ENCODE measurements around the gene PLCG1. TPM values are rescaled to one million over a fixed set of nuclear protein-coding genes. Genes with fewer than 3 reads are reported as not detected.
A peak's percentile ranks its signal among the peaks of the same experiment; 100 is the strongest.

The PLCG1 gene
- total RNA-seq, 3 donors from 2014 or later (not counting 1 experiment from before 2014, with no cell fraction given), result 199 to 242 (median 236) TPM

- ATAC-seq (no peak), DNase-seq (no peak)
- intact Hi-C loops (cut with micrococcal nuclease), result no loop called here
- Mint-ChIP-seq H3K4me1 (no peaks in the 10 kb centered on the region), H3K27me3 (ENCODE audit: low read depth in 2 of 2) (no peaks in the 10 kb centered on the region), H3K27ac (no peak overlapping the region), H3K9me3 (no peaks in the 10 kb centered on the region), H3K4me3 (no peak overlapping the region), H3K36me3 (peaks cover 23% of the 10 kb centered on the region)
- Histone ChIP-seq H3K4me3 (ENCODE audit: low read length) (no peak overlapping the region), H3K4me1 (ENCODE audit: control insufficient read depth, insufficient read depth, low read length) (no peaks in the 10 kb centered on the region), H3K27ac (ENCODE audit: low read length) (no peak overlapping the region), H3K36me3 (ENCODE audit: control insufficient read depth, insufficient read depth, low read length) (peaks cover 85% of the 10 kb centered on the region), H3K9me3 (ENCODE audit: control insufficient read depth, insufficient read depth, low read length) (no peaks in the 10 kb centered on the region), H3K27me3 (ENCODE audit: control insufficient read depth, insufficient read depth, low read length) (no peaks in the 10 kb centered on the region)
- WGBS (ENCODE audit: insufficient coverage), result 96% methylated on average over 3 of the region's 3 CpGs
- TF ChIP-seq CTCF (IDR thresholded peaks at IDR 0.05), result no peak
These were observed 15.9 kb upstream of the PLCG1 start for GRCh38 chr20:41121399-41121798.

GRCh38 chr20:41123631-41124030 is 13.7 kb upstream of the PLCG1 start:
- peaks cover 65% of the 10 kb centered on the region for H3K36me3 ChIP-seq (ENCODE audit: control insufficient read depth, insufficient read depth, low read length)
- 90% methylated on average over 3 of the region's 6 CpGs for WGBS (ENCODE audit: insufficient coverage)
- no peak for DNase-seq
- peaks cover 20% of the 10 kb centered on the region for H3K36me3 Mint-ChIP-seq
- H3K4me1 Mint-ChIP-seq, result no peaks in the 10 kb centered on the region
- H3K27ac ChIP-seq (ENCODE audit: low read length), result no peak overlapping the region
- H3K4me3 Mint-ChIP-seq, result no peak overlapping the region
- ATAC-seq, result no peak
- no peak for TF ChIP-seq CTCF (IDR thresholded peaks at IDR 0.05)
- H3K27me3 ChIP-seq (ENCODE audit: control insufficient read depth, insufficient read depth, low read length), result no peaks in the 10 kb centered on the region
- H3K4me3 ChIP-seq (ENCODE audit: low read length), result no peak overlapping the region
- no peak overlapping the region for H3K27ac Mint-ChIP-seq
- H3K4me1 ChIP-seq (ENCODE audit: control insufficient read depth, insufficient read depth, low read length), result no peaks in the 10 kb centered on the region
- H3K9me3 Mint-ChIP-seq, result no peaks in the 10 kb centered on the region
- no peaks in the 10 kb centered on the region for H3K27me3 Mint-ChIP-seq (ENCODE audit: low read depth in 2 of 2)
- intact Hi-C loops (cut with micrococcal nuclease), result no loop called here
- H3K9me3 ChIP-seq (ENCODE audit: control insufficient read depth, insufficient read depth, low read length), result no peaks in the 10 kb centered on the region

- Histone ChIP-seq H3K4me3 (ENCODE audit: low read length) (no peak overlapping the region), H3K9me3 (ENCODE audit: control insufficient read depth, insufficient read depth, low read length) (no peaks in the 10 kb centered on the region), H3K27ac (ENCODE audit: low read length) (no peak overlapping the region), H3K27me3 (ENCODE audit: control insufficient read depth, insufficient read depth, low read length) (no peaks in the 10 kb centered on the region), H3K4me1 (ENCODE audit: control insufficient read depth, insufficient read depth, low read length) (no peaks in the 10 kb centered on the region), H3K36me3 (ENCODE audit: control insufficient read depth, insufficient read depth, low read length) (peaks cover 56% of the 10 kb centered on the region)
- intact Hi-C loops (cut with micrococcal nuclease), result no loop called here
- H3K4me3 Mint-ChIP-seq, result no peak overlapping the region
- H3K9me3 Mint-ChIP-seq, result no peaks in the 10 kb centered on the region
- 100% methylated on average over 3 of the region's 3 CpGs for WGBS (ENCODE audit: insufficient coverage)
- H3K27me3 Mint-ChIP-seq (ENCODE audit: low read depth in 2 of 2), result no peaks in the 10 kb centered on the region
- no peak for TF ChIP-seq CTCF (IDR thresholded peaks at IDR 0.05)
- DNase-seq, result no peak
- H3K36me3 Mint-ChIP-seq, result peaks cover 16% of the 10 kb centered on the region
- no peaks in the 10 kb centered on the region for H3K4me1 Mint-ChIP-seq
- no peak for ATAC-seq
- H3K27ac Mint-ChIP-seq, result peak overlapping the region; percentile 59 to 72
These were observed 12.8 kb upstream of the PLCG1 start for GRCh38 chr20:41124451-41125094.
